HG02840 (cell line): ENCODE measurements around the gene DHRS3.
"Not testable (repeated sequence)": the region's sequence is repeated elsewhere in the genome, so short reads cannot be mapped to it uniquely, and the experiment has no call there.

Experiments
- ATAC-seq: cut with Tn5 transposase; IDR thresholded peaks from one replicate; pipeline ENCODE4 v1.9.1; 2021; ENCODE audit warnings: mild to moderate bottlenecking, moderate library complexity, moderate number of reproducible peaks; ENCODE audit not compliant: unreplicated experiment, low FRiP score

DHRS3 gene, protein sequence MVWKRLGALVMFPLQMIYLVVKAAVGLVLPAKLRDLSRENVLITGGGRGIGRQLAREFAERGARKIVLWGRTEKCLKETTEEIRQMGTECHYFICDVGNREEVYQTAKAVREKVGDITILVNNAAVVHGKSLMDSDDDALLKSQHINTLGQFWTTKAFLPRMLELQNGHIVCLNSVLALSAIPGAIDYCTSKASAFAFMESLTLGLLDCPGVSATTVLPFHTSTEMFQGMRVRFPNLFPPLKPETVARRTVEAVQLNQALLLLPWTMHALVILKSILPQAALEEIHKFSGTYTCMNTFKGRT

DNA sequence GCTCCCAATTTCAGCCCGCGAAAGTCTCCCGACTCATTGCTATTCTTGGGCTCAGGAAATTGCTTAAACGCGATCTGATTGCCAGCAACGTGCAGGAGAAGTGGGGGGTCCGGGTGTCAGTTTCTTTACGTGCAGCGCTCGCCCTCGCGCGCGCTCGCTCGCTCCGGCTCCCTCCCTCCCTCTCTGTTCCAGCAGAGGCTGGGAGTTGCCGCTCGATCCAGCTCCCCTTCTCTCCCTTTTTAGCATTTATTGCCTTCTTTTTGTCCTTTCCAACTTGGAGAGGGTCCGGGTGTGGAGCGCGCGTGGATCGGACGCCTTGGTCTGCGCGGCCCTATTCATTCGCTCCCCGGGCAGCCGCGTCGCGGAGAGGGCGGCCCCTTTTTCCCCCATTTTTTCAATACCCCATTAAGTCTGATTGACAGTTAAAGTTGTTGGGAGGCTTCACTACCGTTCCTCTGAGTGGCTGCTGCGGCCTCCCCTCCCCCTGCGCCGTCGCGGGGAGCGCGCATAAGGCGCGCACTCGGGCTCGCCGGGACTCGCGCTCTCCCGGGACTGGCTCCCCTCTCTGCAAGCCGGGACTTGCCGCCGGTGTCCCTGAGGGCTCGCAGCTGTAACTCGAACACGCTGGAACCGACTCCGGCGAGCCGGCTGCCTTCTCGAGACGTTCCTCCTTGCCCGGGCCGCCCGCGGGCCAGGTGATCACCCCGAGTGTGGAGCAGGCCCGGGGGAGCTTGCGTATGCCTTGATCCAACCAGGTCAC lies at the start of gene DHRS3:
Gene DHRS3, minus strand, starts transcription at position 310 of the 760 bp plus-strand sequence. CDS start 862 bp downstream, outside the sequence.
- ATAC-seq, result no peak

DNA sequence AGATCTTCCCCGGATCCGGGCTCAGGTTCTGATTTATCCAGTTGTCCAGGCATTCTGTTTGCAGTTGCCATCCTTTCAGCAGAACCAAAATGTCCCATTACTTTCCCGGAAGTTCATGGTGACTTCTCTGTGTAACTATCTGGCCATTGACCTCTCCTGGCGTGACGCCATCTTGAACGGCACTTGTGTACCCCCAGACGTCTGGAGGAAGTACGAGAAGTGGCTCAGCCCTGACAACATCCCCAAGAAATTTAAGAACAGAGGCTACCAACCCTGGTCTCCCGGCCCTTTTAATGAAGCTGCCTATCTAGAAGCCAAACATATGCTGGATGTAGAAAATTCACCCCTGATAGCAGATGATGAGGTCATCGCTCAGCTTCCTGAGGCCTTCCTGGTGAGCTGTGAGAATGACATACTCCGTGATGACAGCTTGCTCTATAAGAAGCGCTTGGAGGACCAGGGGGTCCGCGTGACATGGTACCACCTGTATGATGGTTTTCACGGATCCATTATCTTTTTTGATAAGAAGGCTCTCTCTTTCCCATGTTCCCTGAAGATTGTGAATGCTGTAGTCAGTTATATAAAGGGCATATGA lies 48.2 kb upstream of the DHRS3 start:
- no peak for ATAC-seq

DNA sequence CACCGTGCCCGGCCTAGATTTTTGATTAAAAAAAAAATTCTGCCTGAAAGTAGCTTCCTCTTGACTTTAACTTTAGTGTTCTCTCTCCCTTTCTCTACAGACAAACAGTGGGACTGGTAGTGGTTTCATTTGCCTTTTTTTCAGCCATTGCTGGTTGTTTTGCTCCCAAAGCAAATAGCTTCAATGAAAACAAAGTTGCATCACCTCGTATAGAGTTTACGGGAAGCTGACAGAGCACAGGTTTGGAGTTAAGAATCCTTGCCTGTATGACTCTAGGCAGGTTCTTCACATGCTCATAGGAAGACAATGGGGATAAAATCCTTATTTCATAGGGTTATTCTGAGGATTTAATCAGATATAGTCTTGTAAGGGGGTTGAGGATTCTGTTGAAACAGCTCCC lies 47.5 kb upstream of the DHRS3 start:
- ATAC-seq, result no peak

DNA sequence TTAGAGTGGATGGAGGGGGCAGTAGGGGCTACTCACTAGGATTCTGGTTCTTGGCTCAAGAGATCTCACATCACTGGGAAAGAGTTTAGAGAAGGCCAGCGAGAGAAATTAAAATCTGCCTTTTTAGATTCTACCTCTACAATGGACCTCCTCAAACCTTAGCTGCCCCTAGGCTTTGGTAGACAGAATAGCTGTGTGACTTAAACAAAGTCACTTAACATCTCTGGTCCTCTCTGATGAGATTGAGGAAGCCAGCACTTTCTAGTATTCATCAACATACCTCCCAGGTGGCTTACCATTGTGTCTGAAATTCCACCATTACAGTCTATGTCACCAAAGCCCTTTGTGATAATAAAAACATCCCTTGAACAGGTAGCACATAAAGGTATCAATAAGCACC lies 44.5 kb upstream of the DHRS3 start:
- ATAC-seq, result no peak

DNA sequence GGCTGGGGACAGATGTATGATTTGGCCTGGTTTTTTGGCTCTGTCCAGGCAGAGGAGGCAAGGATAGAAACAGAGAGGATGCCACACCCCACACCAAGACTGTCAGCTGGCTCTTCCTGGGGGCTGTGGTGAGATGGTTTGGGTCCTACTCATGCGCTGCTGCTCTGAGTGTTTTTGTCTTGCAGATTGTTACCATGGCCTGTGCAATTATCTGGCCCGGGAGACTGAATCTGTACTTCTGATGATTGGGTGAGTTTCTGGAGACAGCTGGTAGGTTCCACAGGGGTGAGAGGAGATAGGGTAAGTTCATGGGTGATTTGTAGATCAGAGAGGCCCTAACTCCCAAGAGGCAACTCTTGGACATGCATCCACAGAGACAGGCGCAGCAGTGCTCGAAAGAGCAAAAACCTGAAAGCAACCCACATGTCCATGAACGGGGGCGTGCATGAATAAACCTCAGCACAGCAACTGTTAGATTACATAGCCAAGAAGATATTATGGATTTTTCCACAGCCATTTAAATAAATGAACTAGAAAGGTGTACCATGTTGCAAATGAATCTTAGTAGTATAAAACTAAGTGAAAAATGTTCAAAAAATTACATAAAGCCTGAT lies 43.7 kb upstream of the DHRS3 start:
- no peak for ATAC-seq

DNA sequence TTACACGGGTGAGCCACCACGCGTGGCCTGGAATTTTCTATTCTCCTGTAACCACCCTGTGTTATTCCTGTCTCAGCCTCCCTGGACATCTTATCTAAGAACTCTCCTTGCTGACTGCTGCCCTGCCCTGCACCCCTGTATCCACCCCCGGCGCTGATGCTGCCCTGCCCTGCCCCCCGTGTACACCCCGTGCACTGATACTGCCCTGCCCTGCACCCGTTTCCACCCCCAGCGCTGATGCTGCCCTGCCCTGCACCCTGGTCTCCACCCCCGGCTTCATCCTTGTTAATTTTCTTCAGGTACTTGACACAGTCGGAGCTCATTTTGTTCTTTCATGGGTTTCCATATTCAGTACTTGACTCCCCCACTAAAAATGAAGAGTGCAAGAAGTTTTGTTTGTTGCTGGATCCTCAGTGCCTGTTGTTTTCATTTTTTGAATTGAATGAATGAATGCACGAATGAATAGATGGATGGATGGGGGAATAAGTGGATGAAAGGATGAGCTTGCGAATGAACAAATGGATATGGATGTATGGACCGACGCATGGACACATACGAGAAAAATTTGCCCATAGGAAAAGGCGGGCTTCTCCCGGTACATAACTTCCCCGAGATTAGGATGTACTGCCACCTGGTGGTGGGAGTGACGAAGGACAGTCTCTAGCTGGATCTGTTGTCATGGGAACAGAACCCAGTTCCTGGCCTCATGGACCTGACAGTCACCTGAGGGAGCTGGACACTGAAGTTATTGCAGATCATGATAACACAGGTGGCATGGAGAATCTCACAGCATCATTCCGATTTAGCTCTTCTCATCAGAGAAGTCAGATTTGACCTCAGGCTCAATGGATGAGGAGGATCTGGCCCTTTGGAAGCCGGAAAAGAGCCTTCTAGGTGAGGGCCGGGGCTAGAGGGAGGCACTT lies 40.8 kb upstream of the DHRS3 start:
- no peak for ATAC-seq

DNA sequence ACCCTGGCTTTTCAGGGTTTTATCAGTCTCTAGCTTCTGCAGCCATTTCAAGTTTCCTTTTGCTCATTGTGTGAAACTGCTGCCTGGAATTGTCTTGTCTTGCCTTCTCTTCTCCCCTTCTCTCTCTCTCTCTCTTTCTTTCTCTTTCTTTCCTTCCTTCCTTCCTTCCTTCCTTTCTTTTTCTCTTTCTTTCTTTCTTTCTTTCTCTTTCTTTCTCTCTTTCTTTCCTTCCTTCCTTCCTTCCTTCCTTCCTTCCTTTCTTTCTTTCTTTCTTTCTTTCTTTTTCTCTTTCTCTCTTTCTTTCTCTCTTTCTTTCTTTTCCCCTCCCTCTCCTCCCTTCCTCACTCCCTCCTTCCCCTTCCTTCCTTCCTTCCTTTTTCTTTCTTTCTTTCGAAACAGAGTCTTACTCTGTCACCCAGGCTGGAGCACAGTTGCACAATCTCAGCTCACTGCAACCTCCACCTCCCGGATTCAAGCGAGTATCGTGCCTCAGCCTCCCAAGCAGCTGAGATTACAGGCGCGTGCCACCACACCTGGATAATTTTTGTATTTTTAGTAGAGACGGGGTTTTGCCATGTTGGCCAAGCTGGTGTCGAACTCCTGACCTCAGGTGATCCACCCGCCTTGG lies 40.0 kb upstream of the DHRS3 start:
- ATAC-seq, result not testable (repeated sequence)

DNA sequence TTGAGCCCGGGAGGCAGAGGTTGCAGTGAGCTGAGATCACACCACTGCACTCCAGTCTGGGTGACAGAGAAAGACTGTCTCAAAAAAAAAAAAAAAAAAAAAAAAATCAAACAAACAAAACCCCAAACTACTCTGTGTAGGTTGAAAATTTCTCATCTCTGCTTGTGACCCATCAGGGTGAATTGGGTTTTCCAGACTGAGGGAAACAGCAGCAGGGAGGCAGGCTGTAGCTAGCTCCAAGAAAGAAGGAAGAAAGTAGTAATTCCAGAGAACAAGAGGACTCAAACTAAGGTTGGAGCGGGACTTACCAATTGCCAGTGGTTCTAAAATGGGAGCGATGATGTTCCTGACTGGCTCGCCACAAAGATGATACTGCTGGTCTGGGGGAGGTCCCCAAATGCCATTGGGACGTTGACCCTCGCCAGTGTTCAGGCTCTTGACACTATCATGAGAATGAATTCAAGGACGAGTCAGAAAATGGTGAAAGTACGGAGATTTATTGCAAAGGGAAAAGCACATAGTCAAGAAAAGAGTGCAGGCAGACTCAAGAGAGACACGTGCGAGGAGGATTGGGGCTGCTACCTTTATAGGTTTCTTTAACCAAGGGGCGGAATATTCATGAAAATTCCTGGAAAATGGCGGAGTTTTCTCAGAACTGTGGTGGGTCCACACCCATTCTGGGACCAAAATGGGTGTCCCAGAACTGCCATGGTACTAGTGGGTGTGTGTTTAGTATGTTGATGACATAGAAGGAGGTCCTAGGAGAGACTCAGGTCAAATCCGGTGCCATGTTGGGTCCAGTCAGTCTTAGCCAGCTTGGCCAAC lies 39.3 kb upstream of the DHRS3 start:
- ATAC-seq, result no peak

DNA sequence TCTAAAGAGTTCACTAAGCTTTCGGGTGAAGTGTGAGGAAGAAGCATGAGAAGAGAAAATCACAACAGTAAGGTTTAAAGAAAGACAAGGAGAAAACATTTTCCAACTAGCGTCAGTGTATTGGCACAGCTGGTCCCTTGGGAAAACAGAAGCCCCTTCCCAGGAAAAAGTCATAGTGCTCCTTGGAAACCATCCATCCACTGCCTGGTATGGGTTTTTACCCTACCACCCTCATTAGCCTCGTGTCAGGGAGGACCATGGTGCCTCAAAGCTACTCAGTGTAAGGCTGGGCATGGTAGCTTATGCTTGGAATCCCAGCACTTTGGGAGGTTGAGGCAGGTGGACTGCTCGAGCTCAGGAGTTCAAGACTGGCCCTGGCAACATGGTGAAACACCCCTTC lies 38.6 kb upstream of the DHRS3 start:
- no peak for ATAC-seq

DNA sequence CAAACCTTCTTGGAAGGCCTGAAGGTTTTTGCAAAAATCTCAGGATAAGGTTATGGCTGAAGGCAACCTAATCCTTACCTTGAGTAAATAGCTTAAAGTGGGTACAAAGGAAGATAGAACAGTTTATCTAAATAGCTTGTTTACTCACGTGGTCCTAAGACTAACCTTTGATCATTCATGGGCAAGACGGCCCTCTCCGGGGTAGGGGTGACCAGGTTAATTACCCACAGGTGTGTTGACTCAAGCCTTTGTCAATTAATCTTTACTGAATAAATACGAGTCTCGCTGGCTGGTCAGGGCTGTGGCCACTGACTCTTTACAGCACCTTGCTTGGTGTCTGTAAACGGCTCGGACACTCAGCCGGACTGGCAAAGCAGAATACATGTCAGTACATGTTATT lies 36.6 kb upstream of the DHRS3 start:
- no peak for ATAC-seq

DNA sequence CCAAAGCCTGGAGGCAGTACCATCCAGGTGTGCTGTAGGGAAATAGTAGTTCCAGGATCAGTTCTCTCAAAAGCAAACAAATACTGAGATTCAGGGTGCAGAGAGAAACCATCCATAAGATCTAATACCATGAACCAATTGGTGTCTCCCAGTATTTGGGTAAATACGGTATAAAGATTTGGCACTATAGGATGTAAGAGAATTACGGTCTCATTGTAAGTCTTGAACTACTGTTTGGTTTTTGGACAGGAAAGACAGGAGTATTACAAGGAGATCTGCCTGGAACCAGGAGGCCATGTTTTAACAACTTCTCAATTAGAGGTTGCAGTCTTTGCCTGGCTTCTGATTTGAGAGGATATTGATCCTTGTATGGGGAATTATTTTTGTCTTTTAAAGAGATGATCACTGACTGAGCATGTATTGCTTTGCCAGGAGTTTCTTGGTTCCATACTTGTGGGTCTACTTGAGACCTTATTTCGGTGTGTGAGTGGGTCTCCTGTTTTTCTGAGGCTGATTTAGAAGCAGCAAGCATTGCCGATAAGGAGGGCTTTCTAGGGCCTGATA lies 36.1 kb upstream of the DHRS3 start:
- ATAC-seq, result no peak

DNA sequence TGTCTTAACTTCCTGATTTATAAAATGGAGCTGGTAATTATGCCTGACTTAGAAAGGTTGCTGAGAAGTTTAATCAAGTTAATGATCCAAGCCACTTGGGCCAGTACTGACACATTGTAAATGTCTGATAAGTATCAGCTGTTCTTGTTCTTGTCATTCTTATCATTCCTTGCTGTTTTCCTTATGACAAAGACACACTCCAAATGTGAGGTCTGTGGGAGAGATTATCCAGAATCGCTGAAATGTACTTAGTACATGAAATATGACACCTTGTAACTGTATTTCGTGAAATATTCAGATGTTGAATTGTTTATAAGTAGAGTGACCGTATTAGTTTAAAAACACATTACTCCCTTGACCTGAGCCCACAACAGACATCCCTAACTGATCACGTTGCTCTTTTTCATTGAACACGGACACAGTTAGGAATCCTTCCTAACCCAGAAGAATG lies 32.0 kb upstream of the DHRS3 start:
- ATAC-seq, result no peak

DNA sequence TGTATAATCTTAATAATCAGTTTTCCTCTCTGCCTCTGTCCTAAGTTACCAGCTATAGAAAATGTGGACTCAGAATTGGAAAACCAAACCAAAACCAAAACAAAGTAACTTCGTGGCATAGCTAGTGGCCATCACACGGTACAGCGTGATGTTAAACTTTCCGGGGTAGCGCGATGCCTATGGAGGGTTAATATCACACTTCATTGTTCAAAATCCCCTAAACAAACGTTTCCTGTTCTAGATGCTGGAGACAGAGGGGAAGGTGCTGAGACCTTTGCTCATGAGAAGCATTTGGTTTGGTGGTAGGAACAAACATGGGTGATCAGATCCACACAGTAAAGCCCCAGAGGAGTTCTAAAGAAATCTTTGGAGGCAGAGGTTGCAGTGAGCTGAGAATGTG lies 30.7 kb upstream of the DHRS3 start:
- no peak for ATAC-seq

DNA sequence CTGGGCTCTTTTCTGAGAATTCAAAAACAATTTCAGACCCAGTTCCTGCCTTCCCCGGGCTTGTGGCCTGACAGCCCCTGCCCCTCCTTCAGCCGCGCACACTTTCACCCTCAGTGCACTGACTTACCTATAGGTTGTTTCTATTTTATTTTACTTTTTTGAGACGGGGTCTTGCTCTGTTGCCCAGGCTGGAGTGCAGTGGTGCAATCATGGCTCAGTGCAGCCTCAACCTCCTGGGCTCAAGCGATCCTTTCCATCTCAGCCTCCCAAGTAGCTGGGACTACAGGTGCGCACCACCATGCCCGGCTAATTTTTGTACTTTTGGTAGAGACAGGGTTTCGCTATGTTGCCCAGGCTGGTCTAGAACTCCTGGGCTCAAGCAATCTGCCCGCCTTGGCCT lies 27.4 kb upstream of the DHRS3 start:
- ATAC-seq, result not testable (repeated sequence)

DNA sequence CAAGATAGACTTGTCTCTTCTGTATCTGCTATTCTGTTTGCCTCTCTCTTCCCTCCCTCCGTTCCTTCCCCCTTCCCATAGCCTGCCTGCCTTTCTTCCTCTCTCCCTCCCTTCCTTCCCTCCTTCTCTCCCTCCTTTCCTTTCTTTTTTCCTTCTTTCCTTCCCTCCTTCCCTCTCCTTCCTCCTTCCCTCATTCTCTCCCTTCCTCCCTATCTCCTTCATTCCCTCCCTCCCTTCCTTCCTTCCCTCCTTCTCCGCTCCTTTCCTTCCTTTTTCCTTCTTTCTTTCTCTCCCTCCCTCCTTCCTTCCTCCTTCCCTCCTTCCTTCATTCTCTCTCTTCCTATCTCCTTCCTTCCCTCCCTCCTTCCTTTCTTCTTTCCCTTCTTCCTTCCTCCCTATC lies 26.8 kb upstream of the DHRS3 start:
- ATAC-seq, result no peak

DNA sequence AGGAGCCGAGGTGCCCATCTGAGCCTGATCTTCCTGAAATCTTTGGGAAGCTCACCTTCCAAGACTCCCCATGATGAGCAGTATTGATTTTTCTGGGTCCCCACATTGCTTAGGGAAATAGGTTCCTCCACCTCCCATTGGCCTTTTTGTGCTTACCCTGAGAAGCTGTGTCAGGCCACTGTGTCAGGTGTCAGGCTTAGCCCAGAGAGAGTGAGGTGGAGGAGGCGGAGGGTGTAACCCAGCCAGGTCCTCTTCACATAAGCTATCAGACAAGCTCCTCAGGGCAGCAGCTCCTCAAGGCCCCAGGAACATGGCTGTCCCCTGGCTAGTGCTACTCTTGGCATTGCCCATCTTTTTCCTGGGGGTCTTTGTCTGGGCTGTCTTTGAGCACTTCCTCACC lies 26.2 kb upstream of the DHRS3 start:
- ATAC-seq, result no peak

DNA sequence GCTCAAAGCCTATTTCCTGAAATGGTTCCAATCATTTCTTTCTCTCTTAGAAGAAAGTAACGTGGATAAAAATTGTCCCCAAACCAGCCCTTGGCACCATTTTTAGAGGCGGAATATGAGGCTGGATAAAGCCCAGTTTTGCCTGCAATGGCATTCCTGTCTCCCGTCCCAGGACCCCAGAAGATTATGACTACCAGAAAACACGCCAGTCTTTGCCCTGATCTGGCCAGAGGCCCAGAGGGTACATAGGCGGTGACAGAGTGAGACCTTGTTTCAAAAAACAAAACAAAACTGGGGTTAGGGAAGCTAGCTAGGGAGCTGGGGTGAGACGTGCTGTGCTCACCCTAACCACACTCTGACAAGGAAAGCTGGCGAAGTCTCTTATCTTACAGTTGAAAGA lies 25.8 kb upstream of the DHRS3 start, which contains the start of gene AADACL4:
Gene AADACL4, plus strand, starts transcription at position 301 of the 400 bp plus-strand sequence. CDS start 462 bp downstream, outside the sequence.
- no peak for ATAC-seq

DNA sequence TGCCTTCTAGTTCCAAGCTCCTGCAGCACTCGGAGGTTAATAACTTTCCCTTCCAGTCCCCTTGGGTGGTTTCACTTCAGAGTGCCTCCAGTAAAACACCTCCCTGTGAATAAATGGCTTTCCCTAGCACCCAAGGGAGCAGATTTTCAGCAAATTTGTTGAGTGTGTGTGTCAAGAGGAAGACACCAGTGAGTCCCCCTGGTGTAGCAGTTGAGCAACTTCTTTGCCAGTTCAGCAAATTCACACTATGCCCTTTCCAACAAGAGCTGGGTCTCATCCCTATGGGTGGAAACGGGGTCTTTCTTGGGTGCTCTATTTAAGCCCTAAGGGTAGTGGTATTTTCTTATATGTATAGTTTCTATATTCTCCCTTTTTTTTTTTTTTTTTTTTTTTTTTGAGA lies 25.1 kb upstream of the DHRS3 start:
- no peak for ATAC-seq

DNA sequence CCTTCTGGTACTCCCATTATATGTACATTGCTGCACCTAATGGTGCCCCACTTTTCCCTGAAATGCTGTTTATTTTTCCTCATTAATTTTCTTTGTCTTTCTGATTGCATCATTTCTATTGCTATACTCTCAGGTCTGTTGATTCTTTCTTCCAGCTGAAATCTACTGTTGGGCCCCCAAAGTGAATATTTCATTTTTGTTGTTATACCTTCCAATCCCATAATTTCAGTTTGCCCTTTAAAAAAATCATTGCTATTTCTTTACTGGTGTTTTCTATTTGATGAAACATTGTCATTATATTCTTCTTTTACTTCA lies 22.9 kb upstream of the DHRS3 start:
- ATAC-seq, result no peak
